ENCODE measurements around the gene NKAIN2.

Gene NKAIN2

DNA sequence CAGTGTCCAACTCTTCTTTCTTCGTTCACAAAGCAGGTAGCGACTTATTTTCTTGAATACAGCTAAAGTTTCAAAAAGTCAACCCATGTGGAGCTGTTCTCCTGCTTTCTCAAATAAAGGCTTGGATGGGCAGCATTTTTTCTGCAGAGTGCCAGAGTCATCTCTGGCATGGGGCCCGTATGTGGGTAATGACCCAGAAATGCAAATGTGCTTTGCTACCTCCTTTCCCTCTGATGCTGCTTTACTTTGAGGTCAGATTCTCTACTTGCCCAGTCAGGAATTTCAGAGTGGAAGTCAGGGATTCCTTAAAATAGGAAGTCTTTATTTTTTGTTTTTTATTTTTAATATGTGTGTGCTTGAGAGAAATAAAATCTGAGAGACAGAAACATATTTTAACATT, 4.9 kb downstream of the NKAIN2 start:
- no peak for DNase-seq (ENCODE audit: low spot score)

DNA sequence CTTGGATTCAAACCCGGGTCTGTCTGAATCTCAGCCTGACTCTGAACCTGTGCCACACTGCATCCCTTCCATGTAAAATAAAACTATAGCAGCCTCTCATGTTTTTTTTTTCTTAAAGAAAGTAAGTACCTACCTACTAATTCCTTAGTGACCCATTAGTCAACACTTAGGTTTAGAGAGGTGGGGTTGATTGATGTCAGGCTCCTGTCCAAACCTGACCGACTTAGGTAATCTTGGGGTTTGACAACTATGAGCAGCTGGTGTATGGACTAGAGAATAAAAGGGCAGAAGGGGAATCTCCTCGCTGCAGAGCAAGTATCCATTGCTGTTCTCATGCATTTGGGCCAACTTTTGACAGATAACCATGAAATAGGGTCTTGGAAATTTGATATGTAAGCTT, 6.5 kb downstream of the NKAIN2 start:
- DNase-seq (ENCODE audit: low spot score), result no peak

DNA sequence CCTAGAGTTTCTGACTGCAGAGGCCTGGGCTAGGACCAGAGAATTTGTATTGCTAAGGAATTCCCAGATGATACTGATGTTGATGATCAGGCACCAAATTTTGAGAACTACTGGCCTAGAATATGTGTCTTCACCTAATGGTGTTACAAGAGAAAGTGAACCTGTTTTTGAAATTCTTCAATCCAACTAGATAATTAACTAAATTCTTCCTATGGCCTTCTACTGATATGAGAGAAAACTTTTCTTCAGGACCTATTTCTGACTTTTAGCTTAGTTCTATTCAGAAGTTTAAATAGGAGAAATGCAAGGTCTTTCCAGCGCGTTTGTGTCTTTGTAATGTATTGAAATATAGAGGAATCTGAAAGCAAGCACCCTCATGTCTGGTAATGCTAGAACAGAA, 7.3 kb downstream of the NKAIN2 start:
- DNase-seq (ENCODE audit: low spot score), result no peak

DNA sequence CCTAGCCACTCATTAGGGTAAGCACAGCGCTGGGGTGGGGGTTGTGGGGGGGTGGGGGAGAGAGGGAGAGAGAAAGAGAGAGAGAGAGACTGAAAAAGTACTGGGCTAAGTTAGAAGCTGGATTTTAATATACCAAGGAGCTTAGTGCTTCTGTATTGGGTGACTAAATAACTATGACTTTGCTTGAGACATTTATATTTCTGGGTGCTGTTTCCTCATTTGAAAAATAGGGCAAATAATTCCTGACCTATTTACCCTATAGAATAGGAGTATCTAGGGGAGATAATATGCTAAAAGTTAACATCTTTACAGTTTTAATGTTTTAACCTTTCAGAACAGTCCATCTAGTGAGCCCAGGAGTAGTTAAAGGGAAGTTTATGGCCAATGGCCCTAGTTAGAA, 7.7 kb downstream of the NKAIN2 start:
- DNase-seq (ENCODE audit: low spot score), result no peak

DNA sequence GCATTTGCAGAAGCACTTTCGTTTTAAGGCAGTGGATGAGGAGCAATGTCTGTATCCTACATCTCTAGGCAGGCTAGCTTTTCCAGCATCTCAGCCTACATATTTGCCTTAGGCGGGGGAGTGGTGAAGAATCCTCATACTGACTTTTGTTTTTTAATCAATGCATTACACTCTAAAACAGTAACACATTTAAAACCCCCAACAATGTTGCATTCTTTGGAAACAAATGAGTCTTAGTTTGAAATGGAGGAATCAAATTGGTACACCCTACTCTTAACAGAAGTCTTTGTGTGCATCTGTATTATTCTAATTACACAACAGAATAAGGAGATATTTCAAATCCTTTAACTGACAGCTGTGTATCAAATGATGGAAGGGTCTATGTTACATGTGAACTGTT, 9.0 kb downstream of the NKAIN2 start:
- no peak for DNase-seq (ENCODE audit: low spot score)

DNA sequence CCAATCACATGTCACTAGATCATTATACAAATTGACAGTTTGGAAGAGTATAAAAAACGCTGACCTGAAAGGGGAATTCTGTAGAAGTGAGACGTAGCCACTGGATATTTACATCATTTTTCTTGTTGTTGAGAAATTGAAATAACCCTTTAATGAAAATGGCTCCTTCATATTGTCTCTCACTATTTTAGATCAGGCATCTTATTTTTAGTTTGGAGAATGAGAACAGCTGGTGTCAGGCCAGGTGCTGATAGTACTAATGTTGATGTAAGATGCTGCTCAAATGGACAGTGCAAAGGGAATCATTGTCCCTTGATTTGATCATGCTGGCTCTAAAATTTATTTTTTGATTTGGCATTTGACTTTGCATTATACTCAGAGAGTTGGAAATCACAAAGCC, 17.4 kb downstream of the NKAIN2 start:
- DNase-seq (ENCODE audit: low spot score), result no peak

DNA sequence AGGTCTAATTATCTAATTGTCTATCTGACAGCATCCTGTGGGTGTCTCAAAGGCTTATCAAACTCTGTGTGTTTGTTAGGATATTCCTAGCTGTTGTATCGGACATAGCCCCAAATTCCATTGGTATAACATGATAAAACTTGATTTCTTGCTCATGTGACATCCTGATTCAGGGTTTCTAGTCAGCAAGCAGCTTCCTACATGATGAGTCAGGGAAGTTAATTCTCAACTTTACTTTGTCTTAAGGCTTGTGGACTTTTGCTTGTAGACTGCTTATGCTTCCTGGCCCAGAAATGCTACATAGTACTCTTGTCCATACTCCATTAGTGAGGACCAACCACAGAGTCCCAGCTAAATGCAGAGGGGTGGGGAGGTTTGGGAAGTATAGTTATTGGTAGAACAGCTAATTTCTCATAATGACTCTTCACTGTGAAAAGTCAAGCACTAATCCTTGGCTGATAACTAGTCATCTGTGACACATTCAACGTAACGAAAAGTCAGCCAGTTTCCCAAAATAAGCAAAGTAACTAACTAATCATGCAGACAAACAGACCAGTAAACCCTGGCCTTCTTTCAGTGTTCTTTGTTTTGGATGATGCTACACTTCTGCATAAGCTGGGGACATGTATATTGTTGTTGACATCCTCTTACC, 25.8 kb downstream of the NKAIN2 start:
- DNase-seq (ENCODE audit: low spot score), result no peak

DNA sequence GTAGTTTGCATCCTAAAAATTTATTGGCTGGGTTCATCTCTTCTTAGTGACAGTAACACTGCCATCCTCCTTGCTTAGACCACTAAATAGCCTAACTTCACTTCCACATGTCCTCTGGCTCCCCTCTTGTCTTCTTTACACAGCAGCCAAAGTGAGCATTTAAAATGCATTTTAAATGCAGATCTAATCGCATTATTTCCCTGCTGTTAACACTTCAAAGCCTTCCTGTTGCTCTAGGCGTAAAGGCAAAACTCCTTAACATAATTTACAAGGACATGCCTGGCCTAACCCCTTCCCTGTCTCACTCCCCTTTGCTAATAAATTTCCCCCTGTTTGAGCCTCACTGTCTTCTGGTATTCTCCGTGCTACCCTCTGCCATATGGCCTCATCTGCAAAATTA, 26.5 kb downstream of the NKAIN2 start:
- no peak for DNase-seq (ENCODE audit: low spot score)

DNA sequence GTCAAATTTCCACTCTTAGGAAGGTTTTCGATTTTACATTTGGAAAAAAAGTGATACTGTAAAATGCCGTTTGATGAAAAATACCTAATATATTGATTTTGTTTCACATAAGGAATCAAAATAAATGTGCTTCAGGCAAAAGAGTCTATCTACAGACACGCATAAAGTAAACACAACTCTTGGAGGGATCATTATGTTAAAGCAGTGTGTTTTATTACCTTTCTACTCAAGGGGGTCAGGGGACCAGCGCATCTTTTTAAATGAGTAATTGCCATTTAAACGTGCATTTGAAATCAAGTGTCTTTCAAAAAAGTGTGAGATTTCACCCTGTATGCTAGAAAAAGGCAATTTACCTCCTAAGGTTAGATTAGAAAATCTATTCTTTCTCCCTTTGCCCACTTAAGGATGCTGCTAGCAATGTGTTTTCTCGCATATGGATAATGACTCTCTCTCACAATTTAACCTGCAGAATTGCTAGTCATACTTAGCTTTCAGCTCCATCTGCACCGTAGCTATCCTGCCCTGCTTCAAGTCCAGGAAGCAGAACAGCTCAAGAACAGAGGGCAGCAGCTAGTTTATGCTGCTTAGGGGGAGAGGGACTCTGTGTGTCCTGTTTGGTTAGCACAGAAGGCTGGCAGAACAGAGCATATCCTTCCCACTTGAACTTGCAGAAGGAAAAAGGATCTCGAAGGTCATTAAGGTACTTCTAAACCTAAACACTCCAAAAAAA, 35.0 kb downstream of the NKAIN2 start:
- no peak for DNase-seq (ENCODE audit: low spot score)

DNA sequence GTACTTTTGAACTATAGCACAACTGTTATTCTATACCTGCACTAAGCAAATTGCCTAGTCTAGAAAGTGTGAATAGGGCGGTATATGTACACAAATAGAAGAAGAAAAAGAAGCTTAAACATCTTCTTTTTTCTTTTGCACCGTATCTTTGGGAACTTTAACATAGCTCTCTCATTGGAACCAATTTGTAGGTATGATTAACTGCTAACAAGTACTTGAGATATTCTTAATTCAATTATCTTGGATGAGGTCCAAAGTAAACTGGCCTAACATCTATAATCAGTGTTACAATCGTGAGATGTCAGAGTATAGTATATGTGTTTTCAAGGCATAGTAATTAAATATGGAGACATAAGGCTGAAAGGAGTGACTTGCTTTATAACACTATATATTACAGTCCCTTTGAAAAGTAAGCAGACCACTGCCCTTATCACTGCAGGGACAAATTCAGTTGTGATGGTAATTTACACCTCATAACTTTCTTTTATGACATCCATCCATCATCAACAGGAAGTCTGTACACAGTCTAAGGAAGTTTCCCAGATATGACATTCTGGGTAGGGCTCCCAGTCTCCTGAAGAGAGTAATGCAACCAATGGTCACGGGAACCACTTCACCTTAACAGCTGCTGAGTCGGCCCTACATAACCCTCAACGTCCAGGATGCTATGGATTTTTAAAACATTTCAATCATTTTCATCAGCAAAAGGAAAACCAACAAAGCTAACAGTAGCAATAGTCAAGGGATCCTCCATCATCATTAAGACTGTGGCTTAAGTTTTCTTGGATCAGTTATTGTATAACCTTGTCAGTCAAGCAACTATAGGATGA, 37.6 kb downstream of the NKAIN2 start:
- no peak for DNase-seq (ENCODE audit: low spot score)

DNA sequence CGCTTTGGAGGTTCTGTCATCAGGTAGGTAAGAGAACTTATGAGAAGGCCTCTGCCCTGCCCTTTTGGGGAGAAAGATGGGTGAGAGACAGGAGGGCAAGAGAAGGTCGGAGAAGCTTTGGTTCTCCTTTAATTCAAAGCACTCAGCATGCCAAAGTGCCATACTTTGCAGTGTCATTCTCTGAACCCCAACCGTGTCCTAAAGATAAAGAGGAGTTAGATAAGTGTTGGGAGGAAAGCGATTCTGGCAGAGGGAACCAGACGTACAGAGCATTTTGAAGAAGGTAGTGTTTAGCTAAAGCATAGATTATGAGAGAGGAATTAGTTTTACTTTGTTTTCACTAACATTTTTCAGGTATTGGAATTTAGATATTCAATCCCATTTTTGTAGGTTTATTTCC, 40.3 kb downstream of the NKAIN2 start:
- DNase-seq (ENCODE audit: low spot score), result no peak

DNA sequence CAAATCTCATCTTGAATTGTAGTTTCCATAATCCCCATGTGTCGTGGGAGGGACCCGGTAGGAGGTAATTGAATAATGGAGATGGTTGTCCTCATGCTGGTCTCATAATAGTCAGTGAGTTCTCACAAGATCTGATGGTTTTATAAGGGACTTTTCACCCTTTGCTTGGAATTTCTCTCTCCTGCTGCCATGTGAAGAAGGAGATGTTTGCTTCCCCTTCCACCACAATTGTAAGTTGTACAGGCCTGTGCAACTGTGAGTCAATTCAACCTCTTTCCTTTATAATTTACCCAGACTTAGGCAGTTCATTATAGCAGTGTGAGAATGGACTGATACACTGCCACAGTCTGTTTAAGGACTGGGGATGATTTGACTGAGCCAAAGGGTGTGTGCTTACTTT, 44.7 kb downstream of the NKAIN2 start:
- no peak for DNase-seq (ENCODE audit: low spot score)

DNA sequence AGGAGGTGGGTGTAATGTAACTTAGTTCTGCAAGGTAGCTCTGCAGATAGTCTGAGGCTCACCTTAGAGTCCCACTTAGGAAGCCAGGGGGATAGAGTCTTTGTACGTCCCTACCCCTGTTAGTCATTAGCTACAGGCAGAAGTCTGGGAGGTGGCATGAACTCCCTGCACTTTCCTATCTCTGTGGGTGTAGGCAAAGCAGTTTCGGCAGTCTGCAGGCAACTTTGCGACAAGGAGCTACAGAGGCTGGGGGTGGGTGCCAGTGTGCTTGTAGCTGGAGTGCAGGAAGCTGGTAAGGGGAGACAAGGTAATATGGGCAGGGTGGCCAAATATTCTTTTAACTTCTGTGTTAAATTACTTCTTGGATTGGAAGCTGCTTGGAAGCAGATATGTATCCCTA, 45.7 kb downstream of the NKAIN2 start:
- no peak for DNase-seq (ENCODE audit: low spot score)

DNA sequence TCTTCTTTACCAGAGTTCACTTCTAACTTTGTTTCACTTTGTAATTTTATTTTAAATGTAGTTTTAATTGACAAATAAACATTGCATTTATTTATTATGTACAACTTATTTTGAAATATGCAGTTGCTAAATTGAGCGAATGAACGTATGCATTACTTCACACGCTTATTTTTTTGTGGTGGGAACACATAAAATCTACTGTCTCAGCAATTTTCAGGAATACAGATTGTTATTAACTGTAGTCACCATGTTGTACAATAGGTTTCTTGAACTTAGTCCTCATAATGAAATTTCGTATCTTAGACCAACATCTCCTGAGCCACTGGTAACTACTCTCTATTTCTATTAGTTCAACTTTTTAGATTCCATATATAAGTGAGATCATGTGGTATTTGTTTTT, 46.9 kb downstream of the NKAIN2 start:
- no peak for DNase-seq (ENCODE audit: low spot score)

DNA sequence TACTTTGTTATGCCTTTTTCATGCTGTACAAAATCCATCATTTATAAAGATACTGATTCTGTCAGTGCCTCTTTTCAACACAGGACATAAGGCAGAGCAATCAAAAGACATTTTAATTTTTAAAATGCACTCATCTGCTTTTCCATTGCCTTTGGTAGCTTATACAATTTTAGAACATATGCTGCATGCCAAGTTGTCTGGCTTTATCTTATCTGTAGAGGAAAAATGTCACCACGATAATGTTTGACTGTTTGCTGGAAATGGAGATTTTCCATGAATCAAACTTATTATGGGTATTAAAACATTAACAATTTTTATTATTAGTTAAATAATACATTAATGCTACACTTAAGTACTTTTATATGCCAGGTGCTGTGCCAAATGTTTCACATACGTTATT, 50.5 kb downstream of the NKAIN2 start:
- DNase-seq (ENCODE audit: low spot score), result no peak

DNA sequence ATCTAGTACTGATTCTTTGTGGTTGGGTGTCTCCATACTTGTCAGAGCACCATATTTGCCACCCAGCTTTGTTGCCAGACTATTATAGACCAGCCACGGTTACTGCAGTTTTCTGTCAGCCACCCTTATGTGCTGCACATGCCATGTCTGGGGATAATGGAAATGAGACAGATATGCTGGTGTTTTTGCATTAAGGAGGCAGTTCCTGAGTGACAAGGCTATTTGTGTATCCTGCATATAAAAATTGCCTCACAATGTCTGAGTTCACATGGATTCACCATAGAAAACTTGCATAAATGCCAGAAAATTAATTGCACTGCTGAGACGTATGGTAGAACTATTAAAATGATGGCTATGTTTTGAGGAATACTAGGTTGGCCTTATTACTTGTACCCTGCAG, 51.8 kb downstream of the NKAIN2 start:
- DNase-seq (ENCODE audit: low spot score), result no peak

DNA sequence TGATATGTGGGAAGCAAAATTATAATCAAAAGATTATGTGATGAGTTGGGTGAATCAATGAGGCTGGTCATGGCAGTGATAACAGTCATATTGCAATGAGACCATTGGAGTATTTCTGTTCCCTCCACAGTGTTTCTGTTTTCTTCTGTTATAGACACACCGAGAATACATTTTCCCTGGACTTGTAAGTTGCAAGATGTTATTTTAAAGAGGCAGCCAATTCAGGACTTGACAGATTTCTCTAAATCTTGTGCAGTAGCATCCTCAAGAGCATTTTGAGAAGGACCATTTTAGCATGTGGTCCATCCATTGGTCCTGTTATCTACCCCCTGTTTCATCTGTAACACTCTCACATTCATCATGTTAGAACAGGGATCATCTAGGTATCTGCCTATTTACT, 55.6 kb downstream of the NKAIN2 start:
- no peak for DNase-seq (ENCODE audit: low spot score)

DNA sequence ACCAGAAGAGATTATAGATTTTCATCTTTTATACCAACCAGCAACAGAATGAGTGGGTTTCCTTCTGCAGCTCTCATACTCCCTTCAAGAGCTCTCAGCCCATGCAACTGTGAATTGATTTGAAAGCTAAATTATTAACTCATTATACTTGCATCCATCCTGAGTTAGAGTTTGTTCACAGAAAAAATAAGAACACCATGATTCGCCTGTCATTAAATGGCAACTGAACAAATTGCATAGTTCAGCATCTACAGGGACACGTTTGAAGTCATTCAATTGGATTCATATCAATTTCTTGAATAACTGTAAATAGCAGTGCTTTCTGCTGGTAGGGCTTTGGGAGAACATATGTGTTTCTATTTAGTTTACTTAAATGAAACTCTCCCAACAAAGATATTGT, 65.7 kb downstream of the NKAIN2 start:
- DNase-seq (ENCODE audit: low spot score), result no peak

DNA sequence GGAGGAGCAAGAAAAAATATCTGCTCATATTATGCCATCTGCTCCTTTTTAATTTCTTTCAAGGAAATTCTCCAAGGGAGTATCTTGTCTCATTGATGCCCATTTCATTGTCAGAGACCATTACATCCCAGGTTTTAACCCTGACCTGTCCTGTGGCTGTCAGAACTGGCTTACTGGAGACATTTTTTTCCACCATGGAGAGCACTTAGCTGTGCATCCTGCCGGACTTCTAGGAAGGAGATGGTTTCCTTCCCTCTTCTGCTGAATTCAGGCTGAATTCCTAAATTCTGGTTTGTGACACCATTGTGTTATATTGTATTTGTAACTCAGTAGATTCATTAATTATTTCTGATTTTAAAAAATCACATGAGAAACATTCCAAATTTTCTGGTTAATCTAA, 70.3 kb downstream of the NKAIN2 start:
- no peak for DNase-seq (ENCODE audit: low spot score)

DNA sequence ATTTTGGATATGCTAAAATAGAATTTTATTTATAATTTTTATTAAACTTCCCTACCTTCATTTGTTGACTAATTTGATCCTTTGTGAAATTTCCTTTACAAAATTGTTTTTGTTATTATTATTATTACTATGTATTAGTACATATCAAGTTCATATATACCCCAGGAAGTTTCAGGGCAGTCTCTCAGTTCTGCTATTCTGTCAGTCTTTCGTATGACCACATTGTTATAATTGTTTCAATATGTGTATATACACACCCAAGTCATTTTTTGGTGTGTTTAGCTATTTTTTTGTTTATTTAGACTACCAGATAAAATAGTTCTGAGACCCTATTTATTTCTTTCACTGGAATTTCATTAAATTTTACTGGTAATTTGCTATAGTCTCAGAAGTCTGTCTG, 72.1 kb downstream of the NKAIN2 start:
- DNase-seq (ENCODE audit: low spot score), result no peak

DNA sequence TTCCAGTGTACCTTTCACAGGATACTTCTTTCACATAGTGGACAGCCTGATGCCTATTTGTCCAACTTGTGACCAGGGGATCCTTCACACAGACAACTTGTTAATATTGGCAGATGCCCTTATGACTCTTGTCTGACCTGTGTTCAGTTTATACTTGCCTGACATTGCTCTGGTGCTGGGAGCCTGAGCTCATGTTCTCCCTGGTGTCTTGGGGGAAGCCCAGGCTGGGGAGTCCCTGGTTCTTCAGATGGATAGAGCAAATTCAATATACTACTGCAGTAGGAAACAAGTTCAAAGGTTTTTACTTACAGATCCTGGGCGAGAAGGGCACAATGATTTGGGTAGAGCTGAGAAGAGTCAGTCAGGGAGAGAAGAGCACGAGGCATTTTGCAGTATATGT, 76.1 kb downstream of the NKAIN2 start:
- DNase-seq (ENCODE audit: low spot score), result no peak

DNA sequence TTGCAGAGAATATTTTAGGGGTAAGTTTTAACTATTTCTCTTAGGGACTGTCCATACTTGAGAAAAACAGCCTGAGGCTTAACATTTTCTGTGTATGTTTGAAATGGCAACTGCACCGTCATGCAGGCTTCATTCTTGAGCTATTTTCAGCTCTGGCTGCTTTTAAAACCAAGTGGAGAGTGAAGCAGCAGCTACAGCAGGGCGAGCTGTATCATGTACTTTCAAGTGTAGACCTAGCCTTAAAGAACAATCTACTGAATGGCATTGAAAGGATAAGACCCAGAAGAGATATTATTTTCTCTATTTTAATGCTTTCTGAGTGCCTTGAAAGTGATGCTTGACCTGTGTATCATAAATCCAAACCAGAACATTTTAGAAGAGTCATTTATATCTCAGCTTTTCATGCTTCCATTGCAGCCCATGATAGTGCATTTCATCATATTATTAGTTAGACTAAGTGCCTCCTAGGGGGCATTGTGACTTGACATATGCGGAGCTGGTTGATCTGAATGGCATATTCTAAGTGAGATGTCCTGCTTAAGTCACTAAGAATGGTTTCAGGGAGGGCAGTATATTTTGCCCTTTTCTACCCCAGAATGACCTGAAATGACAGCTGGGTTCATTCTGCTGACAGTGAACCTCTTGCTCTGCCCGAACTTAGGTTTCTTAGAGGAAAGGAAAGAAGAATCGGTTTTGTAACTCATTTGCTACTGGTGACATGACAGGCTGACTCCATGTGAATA, 85.3 kb downstream of the NKAIN2 start:
- no peak for DNase-seq (ENCODE audit: low spot score)

DNA sequence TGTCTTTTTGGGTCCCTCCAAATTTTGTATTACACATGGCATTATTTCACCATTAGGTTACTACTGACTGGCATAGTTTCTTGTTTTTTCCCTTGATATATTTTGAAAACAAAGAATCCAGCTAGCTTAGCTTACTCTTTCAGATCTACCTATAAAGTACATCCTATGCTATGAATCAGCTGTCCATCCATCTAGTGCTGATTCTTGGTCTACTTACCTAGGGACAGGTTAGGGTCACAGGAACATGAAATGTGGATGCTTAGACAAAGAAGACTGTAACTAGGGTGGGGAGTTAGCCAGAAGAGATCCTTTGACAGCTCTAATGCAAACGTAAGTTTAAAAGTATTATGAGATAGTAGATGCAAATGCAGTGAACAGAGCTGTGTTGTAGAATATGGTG, 91.7 kb downstream of the NKAIN2 start:
- DNase-seq (ENCODE audit: low spot score), result no peak
